DOHH2 (cell line): ENCODE measurements around the gene RLN3.

Experiments used
- H3F3A ChIP-seq: fragments of 200-600 bp; sonication (generic), shearing (Covaris generic); 2 replicates; pipeline ENCODE4 v1.6.0; 2016; ENCODE audit warnings: antibody characterized with exemption, mild to moderate bottlenecking; ENCODE audit not compliant: control insufficient read depth, insufficient read depth
- H3K27ac ChIP-seq: fragments of 200-600 bp; sonication (generic); 2 replicates; pipeline ENCODE4 v1.5.1; 2014; ENCODE audit warnings: low read depth, mild to moderate bottlenecking, low read length, moderate library complexity
- H3K27me3 ChIP-seq: fragments of 200-600 bp; sonication (generic); 2 replicates; pipeline ENCODE4 v1.6.1; 2014; ENCODE audit warnings: mild to moderate bottlenecking, low read length, mixed read lengths; ENCODE audit not compliant: control insufficient read depth
- H3K36me3 ChIP-seq: fragments of 200-600 bp; sonication (generic); 2 replicates; pipeline ENCODE4 v1.6.1; 2014; ENCODE audit warnings: mild to moderate bottlenecking, low read length, moderate library complexity, mixed read lengths; ENCODE audit not compliant: control insufficient read depth
- H3K4me1 ChIP-seq: fragments of 200-600 bp; sonication (generic); 2 replicates; pipeline ENCODE4 v1.6.1; 2014; ENCODE audit warnings: mild to moderate bottlenecking, low read length, mixed read lengths; ENCODE audit not compliant: control insufficient read depth
- H3K4me2 ChIP-seq: fragments of 200-600 bp; sonication (generic); 2 replicates; pipeline ENCODE4 v1.6.0; 2014; ENCODE audit warnings: mild to moderate bottlenecking, low read length, moderate library complexity
- H3K4me3 ChIP-seq: fragments of 200-600 bp; sonication (generic); 2 replicates; pipeline ENCODE4 v1.5.1; 2014; ENCODE audit warnings: mild to moderate bottlenecking, low read length, mixed read lengths
- H3K79me2 ChIP-seq: fragments of 200-600 bp; sonication (generic); 2 replicates; pipeline ENCODE4 v1.6.1; 2014; ENCODE audit warnings: mild to moderate bottlenecking, low read length, mixed read lengths; ENCODE audit not compliant: control insufficient read depth
- H3K9me2 ChIP-seq: fragments of 200-600 bp; sonication (generic); replicated peaks from 2 replicates; pipeline ENCODE4 v1.6.1; 2014; ENCODE audit warnings: mild to moderate bottlenecking, low read length, mixed read lengths; ENCODE audit not compliant: control insufficient read depth
- H3K9me3 ChIP-seq: fragments of 200-600 bp; sonication (generic); 2 replicates; pipeline ENCODE4 v1.6.1; 2014; ENCODE audit warnings: antibody characterized with exemption, low read length, mixed read lengths; ENCODE audit not compliant: control insufficient read depth, insufficient read depth
- H4K20me1 ChIP-seq: fragments of 200-600 bp; sonication (generic); 2 replicates; pipeline ENCODE4 v1.6.0; 2014; ENCODE audit warnings: low read depth, mild to moderate bottlenecking, antibody characterized with exemption, low read length, moderate library complexity; ENCODE audit not compliant: control insufficient read depth, insufficient read depth
- CTCF ChIP-seq: fragments of 200-600 bp; sonication (generic); IDR thresholded peaks from one replicate; pipeline ENCODE4 v1.5.1; 2014; ENCODE audit warnings: antibody characterized with exemption, mild to moderate bottlenecking, low read depth, low read length; ENCODE audit not compliant: poor library complexity, severe bottlenecking
- EZH2phosphoT487 ChIP-seq: fragments of 200-600 bp; sonication (generic); IDR thresholded peaks from 2 replicates; pipeline ENCODE4 v1.6.1; 2017; ENCODE audit warnings: borderline replicate concordance, mild to moderate bottlenecking, antibody characterized with exemption, low read length, moderate library complexity, mixed read lengths

RLN3 gene

GRCh38 chr19:14073925-14074838 is 46.2 kb downstream of the RLN3 start:
- H3K4me2 ChIP-seq = peak overlapping the region; percentile 61
- no peak for TF ChIP-seq EZH2phosphoT487
- TF ChIP-seq CTCF = no peak
- H3F3A ChIP-seq = 0 out of 2 replicates have a peak, but pooled peaks cover 2% of the 10 kb centered on the region
- no peaks in the 10 kb centered on the region for H3K9me2 ChIP-seq
- no peaks in the 10 kb centered on the region for H4K20me1 ChIP-seq
- peaks cover 36% of the 10 kb centered on the region for H3K4me1 ChIP-seq
- peak overlapping the region; percentile 88 for H3K4me3 ChIP-seq
- no peak overlapping the region for H3K27ac ChIP-seq
- H3K27me3 ChIP-seq = peaks cover 22% of the 10 kb centered on the region
- no peaks in the 10 kb centered on the region for H3K9me3 ChIP-seq
- H3K79me2 ChIP-seq = no peaks in the 10 kb centered on the region
- H3K36me3 ChIP-seq = no peaks in the 10 kb centered on the region

GRCh38 chr19:14078411-14078810 is 50.5 kb downstream of the RLN3 start:
- Histone ChIP-seq H3K9me3 (no peaks in the 10 kb centered on the region), H3K27ac (no peak overlapping the region), H4K20me1 (no peaks in the 10 kb centered on the region), H3K4me3 (no peak overlapping the region), H3K79me2 (0 out of 2 replicates have a peak, but pooled peaks cover 4% of the 10 kb centered on the region), H3K27me3 (peaks cover 11% of the 10 kb centered on the region), H3K4me1 (peaks cover 35% of the 10 kb centered on the region), H3K36me3 (no peaks in the 10 kb centered on the region), H3F3A (0 out of 2 replicates have a peak, but pooled peaks cover 2% of the 10 kb centered on the region), H3K4me2 (no peak overlapping the region), H3K9me2 (no peaks in the 10 kb centered on the region)
- no peak for TF ChIP-seq EZH2phosphoT487
- TF ChIP-seq CTCF = no peak
